DMS 273 treated with DMSO at 0.1 percent for 48 hours (cell line): ENCODE data around the gene MSN.
"Not testable (repeated sequence)": the region's sequence is repeated elsewhere in the genome, so short reads cannot be mapped to it uniquely, and the experiment has no call there.

Experiments used
- DNase-seq: peaks from one replicate; lab custom pipeline; 2025; lab: John Stamatoyannopoulos, UW

The MSN gene

DNA sequence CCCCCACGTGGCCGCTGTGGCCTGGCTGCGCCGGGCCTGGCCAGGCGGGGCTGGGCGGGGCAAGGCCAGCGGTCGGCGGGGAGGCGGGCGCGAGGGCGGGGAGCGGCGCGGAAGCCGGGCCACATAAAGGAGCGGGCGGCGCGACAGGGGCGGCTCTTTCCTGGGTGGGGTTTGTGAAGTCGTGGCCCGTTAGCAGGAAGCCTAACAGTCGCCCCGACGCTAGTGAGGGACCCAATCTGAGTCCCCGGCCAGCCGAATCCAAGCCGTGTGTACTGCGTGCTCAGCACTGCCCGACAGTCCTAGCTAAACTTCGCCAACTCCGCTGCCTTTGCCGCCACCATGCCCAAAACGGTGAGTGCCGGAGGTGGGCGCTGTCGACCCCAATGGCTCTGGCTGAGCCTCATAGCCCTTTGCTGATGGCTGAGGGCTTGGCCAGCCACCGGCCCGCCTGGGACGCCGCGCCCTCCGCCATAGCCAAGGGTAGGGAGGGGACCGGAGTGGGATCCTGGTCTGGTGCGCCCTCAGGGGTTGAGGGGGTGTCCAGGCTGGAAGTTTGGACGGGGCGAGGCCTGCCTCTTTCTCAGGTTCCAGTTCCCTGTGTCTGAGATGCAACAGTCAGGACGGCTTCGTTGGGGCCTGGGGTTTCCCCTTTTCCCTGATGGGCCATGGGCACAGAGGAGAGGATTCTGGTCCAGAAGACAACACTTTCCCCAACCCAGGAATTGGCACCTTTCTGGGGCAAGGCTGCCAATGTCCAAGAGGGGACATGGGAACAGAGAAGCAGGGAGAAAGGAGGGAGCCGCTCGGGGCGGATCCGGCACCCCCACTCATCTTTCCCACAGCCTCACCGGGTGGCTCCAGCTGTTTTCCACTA, at the start of gene MSN:
TSS of gene MSN (plus strand) at position 152 of the 874 bp plus-strand sequence. CDS start at position 340, 188 bp downstream.
- DNase-seq: no peak

DNA sequence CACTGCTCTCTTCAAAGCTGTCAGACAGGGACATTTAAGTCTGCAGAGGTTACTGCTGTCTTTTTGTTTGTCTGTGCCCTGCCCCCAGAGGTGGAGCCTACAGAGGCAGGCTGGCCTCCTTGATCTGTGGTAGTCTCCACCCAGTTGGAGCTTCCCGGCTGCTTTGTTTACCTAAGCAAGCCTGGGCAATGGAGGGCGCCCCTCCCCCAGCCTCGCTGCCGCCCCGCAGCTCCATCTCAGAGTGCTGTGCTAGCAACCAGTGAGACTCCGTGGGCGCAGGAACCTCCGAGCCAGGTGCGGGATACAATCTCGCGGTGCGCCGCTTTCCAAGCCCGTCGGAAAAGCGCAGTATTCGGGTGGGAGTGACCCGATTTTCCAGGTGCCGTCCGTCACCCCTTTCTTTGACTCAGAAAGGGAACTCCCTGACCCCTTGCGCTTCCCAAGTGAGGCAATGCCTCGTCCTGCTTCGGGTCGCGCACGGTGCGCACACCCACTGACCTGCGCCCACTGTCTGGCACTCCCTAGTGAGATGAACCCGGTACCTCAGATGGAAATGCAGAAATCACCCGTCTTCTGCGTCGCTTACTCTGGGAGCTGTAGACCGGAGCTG, 47.3 kb upstream of the MSN start:
- not testable (repeated sequence) for DNase-seq

DNA sequence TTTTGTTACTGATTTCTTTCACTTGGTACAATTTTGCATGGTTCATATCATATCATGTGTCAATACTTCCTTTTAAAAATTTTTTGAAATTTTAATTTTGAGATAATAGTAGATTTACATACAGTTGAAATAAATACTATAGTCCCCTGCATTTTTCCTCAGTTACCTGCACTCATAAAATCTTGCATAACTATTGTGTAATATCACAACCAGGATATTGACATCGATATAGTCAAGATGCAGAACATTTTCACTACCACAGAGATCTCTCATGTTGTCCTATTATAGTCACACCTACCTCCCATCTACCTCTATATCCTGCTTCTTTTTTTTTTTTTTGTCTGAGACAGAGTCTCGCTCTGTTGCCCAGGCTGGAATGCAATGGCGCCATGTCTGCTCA, 36.7 kb upstream of the MSN start:
- DNase-seq: no peak

DNA sequence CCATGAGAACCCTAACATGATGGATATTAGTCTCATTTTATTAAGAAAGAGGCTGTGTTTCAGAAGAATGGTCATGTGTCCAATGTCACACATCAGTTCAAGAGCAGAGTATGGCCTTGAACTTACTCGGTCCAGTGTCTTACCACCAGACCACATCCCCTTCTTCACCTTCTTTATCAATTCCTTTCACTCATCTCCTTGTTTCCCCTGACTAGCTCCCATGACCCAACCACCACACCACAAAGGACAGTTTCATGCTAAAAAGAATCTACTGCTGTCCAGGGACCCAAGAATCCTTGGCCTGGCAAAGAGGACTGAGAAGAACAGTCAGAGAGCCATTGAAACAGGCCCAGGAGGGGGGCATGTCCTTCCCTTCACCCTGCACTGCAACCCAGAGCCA, 33.6 kb upstream of the MSN start:
- DNase-seq: no peak

DNA sequence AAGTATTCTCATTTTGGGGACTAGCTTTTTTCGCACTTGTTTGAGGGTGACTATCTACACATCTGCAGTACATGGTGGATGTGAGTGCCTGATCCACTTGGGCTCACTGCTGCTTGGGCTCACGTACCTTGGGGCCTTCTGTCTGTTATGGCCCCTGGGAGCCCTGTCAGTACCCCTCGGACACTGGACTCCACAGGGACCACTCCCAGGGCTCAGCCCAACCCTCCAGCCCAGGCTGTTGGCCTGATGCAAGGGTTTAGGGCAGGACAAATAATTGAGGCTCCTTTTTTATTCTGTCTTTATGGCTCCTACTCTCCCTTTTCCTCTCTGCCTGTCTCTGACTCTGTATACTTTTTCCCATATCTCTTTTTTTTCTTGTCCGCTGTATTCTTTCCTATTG, 32.7 kb upstream of the MSN start:
- DNase-seq: no peak

DNA sequence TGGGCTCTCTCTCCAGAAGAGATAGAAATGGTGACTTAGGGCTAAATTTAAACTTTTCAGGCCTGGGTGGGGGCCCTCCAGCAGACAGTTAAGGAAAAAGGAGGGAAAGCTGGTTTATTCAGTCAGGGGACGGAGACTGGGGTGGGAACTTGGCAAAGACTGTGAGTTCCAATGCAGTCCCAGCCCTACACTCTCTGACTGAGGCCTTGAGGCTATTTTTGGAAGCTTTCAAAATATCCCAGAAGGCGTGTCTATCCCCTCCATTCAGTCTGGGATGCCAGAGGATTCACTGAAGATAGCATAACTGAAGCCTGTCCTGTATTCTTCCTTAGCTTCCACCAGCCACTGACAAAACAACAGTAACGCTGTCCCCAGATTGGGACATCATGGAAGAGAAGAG, 32.1 kb upstream of the MSN start:
- no peak for DNase-seq

DNA sequence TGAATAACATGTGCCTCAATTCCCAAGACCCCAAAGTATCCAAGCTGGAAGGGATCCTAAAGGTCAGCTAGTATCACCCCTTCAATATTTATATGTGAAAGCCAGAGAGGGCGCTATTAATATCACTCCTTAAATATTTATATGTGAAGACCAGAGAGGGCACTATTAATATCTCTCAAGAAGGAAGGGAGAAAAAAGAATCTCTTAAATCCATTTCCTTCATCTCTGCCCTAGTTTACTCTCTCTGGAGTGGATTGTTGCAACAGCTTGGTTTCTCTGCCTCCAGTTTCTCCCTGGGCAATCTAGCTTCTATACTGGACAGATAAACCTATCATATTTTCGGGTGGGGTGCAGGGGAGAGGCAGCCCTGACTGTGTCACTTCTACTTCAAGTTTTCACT, 31.6 kb upstream of the MSN start:
- DNase-seq: no peak

DNA sequence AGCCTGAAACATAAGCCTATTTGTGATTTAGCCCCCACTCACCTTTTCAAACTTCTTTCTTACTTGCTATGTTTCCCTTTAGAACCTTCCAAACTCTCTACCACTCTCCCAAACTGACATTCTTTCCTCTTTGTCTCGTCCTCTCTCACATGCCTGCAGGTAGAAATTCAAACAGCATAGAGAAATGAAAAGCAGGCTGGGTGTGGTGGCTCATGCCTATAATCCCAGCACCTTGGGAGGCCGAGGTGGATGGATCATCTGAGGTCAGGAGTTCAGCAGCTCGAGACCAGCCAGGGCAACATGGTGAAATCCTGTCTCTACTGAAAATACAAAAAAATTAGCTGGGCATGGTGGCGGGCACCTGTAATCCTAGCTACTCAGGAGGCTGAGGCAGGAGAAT, 31.2 kb upstream of the MSN start:
- DNase-seq: not testable (repeated sequence)

DNA sequence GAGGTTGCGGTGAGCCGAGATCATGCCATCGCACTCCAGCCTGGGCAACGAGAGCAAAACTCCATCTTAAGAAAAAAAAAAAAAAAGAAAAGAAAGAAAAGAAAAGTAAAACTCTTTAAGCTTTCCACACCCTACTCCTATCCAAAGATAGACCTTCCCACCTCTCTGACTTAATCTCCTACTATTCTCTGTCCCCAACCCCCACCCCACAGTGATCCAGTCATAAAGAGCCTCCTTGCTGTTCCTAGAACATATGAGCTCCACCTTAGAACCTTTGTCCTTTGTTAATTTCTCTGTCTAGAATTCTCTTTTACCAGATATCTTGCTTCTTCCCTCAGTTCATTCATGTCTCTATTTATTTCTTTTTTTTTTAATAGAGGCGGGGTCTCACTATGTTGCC, 30.1 kb upstream of the MSN start:
- DNase-seq: no peak

DNA sequence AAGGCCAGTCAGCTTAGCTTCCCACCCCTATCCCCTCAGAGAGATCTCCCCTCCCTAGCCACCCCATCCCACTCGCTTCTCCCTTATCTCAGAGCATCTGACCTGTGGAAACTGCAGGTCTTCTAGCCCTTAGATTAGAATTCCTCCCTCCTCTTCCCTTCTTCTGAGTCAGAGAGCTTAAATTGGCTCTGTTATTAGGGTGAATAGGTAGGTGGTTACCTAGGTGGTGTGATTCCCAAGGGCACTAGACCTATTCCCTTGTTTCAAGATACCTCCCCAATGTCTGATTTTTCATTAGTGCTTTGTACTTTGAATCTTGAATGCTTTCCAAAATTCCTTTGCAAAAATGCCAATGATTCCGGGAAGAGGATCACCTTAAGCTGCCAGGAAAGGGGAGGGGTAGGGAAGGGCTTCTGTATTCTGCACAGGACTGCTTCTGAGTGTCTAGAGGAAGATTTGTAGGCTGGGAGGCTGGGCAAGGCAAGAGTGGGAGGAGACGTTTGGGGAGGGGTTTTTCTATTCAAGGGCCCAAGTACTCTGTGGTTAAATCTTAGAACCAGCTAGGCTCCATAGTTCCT, 24.5 kb upstream of the MSN start:
- no peak for DNase-seq

DNA sequence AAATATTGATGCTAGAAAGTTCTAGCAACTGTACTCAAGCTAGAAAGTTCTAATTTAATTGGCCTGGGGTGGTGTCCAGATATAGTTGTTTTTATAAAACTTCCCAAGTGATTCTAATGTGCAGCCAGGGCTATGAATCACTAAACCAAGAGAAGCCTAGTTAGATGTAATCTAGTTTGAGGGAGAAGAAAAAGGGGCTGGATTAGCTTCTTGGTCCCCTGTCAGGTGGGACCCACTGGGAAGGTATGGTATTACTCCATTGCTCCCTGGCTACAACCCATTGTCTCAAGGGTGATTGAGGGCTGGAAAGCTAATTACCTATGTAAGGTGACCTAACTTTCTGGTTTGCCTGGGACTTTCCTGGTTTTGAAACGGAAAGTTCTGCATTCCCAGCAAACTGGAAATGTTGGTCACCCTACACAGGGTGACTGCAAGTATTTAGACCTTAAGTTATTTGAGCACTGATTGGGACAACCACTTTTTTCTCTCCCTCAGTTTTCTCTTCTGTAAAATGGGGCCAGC, 23.9 kb upstream of the MSN start:
- no peak for DNase-seq

DNA sequence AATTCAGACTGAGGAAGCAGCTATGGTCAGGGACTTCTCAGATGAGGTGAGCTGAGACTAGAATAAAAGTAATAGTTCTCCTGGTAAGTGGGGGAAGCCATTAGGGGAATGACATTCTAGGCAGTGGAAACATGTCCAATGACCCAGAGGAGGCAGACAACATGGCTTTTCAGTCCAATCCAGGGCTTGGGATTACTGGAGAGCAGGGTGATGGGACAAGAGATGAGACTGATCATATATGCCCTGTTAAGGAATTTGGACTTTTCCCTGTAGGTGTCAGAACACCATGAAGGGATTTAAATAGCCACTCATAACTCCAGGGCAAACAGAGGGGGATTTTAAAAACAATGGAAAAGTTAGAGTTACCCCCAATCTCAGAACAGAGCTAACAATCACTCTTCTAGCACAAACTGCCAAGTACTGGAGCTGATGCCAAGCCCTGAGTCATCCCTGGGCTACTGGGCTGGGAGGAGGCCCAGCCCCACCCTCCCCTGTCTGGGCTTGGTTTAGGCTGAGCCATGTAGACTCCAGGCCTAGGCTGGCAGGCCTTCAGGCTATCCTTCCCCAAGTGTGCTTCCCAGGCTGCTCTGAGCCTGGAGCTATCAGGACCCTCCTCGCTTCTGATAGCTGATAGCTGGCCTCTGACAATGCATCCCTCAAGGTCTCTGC, 22.7 kb upstream of the MSN start:
- DNase-seq: peak; percentile 11

DNA sequence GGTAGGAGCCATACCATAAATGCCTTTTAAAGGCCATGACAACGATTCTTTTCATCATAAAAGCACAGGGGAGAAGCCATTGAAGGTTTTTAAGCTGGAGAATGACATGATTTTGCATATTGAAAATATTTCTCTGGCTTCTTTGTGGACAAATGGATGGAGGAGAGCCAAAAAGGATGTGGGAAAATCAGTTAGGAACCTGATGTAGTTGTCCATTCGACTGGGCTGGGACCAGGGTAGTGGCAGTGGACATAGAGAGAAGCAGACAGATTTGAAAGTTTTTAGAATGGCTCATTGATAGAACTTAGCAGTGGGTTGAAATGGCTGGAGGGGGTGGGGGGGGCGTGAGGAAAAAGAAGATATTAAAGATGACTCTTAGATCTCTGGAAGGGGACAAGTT, 19.7 kb upstream of the MSN start:
- no peak for DNase-seq

DNA sequence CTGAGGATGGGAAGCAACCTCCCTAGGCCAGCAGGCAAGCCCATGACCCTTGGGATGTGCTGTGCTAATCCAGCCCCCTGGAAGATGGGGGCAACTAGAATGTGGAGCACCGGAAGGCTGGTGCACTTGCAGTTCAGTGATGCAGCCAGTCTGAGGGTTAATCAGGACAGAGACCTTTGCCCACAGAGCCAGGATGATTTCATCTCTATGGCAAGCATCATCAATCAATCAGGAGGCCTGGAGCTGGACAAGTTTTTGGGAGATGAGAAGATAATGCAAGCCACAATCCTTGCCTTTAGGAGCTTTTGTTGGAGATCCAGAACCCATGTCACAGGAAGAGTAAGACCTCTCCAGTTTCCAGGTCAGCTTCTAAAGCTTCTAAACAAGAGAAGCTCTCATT, 15.4 kb upstream of the MSN start:
- DNase-seq: no peak

DNA sequence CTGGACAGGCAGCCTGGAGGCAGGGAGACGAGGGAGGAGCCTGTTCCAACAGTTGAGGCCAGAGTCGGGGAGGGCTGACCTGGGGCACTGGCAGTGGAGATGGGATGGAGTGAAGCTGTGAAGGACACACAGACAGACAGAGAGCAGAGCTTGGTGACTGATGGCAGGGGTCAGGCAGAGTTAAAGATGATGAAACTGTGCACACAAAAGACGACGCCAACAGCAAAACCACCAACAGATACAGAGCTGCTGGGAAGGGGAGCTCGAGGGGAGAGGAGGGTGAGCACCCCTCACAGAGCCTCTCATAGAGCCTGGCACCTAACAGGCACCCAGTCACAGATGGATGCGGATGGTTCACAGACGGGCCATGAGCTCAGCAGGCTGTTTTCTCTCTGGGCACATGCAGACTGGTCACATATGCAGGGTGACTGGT, 10.4 kb upstream of the MSN start:
- not testable (repeated sequence) for DNase-seq

DNA sequence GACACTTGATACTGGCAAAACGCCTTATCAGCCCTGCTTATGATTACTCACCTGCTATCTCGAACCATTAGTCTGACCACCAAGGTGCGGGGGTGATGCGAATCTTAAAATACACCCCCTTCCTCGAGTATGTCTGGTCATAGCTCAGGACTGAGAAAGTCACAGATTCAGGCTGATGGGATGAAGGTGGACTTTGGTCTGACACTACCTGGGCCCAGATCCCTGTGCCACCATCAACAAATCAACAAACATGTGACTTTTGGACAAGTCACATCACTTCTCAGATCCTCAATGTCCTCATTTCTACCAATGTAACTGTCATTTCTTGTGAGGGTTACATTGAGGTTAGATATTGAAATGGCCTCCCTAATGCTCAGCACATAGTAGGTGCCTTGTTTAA, 9.8 kb upstream of the MSN start:
- DNase-seq: no peak

DNA sequence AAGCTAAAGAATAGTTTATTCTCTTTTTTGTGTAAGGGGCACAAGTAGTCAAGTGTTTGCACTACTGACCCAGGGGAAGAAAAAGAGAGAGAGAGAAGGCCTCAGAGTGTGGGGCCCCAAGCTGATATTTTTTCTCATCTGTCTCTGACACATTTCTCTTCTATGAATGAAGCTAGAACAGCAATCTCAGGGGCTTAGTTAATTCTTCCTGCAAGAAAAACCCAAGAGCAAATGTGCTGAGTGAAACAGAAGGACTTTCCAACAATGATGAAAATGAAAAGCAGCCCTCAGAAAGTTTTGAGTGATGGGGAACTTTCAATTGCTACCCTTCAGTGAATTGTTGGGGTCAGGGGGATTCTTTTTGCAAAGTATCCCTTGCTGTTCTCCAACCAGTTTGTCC, 9.2 kb upstream of the MSN start:
- no peak for DNase-seq

DNA sequence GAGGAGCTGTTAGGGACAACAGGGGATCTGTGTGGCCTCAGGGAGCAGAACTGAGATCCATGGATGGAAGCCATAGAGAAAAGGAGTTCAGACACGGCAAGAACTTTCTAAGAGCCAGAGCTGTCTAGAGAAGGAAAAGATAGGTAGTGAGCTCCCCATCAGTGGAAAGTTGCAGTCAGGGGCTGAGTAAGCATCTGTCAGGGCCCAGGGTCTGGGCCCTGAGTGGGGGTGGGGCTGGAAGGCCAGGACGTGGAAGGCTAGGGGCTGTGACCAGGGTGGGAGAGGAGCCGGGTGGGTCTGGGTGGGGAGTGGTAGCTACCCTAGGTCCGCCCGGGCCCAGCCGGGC, 324 bp upstream of the MSN start:
- DNase-seq: no peak

DNA sequence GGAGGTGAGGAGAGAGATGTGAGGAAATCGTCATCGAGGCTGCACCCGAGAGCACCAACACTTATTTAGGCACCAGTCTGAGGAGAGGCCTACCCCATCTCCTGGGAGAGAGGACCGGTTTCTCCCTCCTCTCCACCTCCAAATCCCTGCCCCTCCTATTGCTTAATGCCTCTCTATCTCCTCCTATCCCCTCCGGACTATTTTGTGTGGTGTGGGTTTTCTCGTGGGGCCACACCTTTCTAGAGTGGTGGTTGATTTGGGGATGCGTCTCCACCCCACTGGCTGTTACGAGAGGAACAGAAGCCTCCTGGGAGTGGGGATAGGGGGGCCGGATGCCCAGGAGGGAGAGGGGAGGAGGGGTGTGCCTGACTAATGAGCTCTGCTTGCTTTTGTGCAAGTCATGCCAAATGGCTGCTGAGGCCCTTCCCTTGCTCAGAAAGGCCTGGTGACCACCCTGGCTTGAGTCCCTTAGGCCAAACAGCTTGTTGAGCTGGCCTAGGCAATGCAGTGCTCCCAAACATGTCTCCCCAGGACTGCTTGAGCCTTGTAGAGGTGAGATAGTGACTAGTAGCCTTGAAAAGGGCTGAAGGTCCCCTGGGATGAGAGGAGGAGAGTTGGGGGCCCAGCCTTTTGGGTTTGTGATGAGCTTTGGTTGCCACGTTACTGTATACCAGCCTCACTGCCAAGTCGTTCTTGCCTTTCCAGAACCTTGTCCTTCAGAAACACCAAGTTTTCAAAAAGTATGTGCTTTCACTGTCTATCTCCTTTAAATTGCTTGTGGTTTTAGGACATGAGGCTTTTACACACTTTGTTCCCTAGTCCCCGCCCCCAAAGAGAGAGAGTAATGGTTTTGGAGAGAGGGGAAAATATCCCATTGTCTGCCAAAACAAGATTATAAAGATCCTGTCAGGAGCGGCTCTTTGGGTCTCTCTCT, 1.2 kb downstream of the MSN start:
- DNase-seq: no peak

DNA sequence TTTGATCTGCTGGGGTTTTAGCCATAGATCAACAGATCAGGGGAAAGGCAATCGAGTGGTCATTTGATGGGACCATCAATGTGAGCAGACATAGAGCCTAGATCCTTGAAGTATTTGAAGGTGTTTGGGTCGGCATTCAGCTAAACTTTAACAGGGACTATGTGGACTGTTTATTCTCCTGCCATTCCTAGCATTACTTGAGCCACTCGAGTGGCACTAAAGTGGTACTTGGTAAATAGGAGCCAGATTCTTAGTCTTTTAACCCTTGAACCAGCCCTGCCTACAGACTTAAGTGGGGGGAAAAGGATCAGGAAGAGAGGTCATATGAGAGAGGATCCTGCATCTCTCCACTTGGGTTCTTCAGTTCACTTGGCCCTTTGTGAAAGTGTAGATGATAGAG, 3.8 kb downstream of the MSN start:
- DNase-seq: no peak

DNA sequence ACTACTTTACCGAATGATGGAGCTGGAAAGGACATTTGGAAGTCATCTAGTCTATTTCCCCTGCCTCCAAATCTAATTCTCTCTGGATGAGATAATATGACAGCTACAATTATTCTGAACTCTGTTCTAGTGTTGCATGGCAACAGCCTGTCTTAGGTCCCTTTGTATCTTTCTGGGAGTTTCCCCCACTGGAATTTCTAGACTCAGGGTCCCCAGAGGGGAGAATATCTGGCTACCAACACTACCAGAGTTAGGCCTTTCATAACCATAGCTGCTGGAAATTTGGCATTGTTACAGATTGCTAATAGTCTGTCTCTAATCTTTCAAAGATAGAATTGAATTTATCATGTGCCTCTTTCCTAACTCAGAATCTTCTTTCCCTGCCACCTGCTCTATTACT, 4.5 kb downstream of the MSN start:
- no peak for DNase-seq

DNA sequence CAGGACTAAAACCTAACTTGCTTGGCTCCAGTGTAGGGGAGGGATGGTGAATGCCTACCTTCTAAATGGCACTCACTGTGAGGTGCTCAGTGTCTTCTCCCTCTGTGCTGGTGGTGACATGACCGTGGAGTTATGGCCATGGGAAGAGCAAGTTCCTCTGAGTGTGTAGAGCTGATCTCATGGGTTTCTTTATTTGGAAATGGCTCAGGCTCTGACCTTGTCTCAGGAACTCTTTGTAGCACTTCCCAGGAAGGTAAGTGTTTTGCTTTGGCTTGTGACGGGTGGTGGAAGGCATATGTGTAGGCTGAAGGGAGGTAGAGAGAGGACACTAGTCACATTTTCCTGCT, 6.4 kb downstream of the MSN start:
- DNase-seq: no peak
